ENCODE measurements around the gene SCIN.

- TF ChIP-seq, protein P1, sequence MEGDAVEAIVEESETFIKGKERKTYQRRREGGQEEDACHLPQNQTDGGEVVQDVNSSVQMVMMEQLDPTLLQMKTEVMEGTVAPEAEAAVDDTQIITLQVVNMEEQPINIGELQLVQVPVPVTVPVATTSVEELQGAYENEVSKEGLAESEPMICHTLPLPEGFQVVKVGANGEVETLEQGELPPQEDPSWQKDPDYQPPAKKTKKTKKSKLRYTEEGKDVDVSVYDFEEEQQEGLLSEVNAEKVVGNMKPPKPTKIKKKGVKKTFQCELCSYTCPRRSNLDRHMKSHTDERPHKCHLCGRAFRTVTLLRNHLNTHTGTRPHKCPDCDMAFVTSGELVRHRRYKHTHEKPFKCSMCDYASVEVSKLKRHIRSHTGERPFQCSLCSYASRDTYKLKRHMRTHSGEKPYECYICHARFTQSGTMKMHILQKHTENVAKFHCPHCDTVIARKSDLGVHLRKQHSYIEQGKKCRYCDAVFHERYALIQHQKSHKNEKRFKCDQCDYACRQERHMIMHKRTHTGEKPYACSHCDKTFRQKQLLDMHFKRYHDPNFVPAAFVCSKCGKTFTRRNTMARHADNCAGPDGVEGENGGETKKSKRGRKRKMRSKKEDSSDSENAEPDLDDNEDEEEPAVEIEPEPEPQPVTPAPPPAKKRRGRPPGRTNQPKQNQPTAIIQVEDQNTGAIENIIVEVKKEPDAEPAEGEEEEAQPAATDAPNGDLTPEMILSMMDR (IDR thresholded peaks at IDR 0.05) = no peak
- TF ChIP-seq POLR2A (IDR thresholded peaks at IDR 0.05) = no peak
These were observed 52.7 kb downstream of the SCIN start for GRCh38 chr7:12623223-12623622.
